ENCODE measurements around the gene PLP2.

DNA sequence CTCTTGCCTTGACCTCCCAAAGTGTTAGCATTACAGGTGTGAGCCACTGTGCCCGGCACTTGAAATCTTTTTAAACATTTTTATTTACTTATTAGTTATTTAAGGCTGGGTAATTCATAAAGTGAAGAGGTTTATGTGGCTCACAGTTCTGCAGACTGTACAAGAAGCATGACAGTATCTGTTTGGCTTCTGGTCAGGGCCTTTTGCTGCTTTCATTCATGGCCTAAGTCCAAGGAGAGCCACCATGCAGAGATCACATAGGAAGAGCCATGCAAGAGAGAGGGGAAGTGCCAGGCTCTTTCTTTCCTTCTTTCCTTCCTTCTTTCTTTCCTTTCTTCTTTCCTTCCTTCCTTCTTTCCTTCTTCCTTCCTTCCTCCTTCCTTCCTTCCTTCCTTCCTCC lies 37.9 kb upstream of the PLP2 start:
- TF ChIP-seq HDAC2 (IDR thresholded peaks at IDR 0.05) = no peak
- TF ChIP-seq SREBF2 (IDR thresholded peaks at IDR 0.05) = no peak
- no peak for TF ChIP-seq CTCF (IDR thresholded peaks at IDR 0.05)
